Measurements from ENCODE around the gene HTR4. TPM values are rescaled to one million over a fixed set of nuclear protein-coding genes. Genes with fewer than 3 reads are reported as not detected.
A peak's percentile ranks its signal among the peaks of the same experiment; 100 is the strongest.

The HTR4 gene
- total RNA-seq, 1 donor from 2014 or later: 0.99 TPM

GRCh38 chr5:148659641-148660345 lies 5.5 kb upstream of the HTR4 start:
- intact Hi-C loops (cut with micrococcal nuclease): no loop called here
- H3K27ac ChIP-seq (replicated peaks): no peak overlapping the region
- no peak for DNase-seq
- H3K9me3 ChIP-seq (replicated peaks): no peaks in the 10 kb centered on the region
- H3K4me3 ChIP-seq: no peak overlapping the region
- H3K36me3 ChIP-seq: no peaks in the 10 kb centered on the region
- peaks cover 37% of the 10 kb centered on the region for H3K27me3 ChIP-seq (ENCODE audit: low read depth)
- TF ChIP-seq CTCF (IDR thresholded peaks at IDR 0.05; ENCODE audit: borderline replicate concordance): no peak
- peaks cover 11% of the 10 kb centered on the region for H3K4me1 ChIP-seq

GRCh38 chr5:148653291-148653835 lies 964 bp downstream of the HTR4 start:
- intact Hi-C loops (cut with micrococcal nuclease): no loop called here
- Histone ChIP-seq H3K27ac (replicated peaks) (no peak overlapping the region), H3K36me3 (no peaks in the 10 kb centered on the region), H3K4me1 (peaks cover 9% of the 10 kb centered on the region), H3K27me3 (ENCODE audit: low read depth) (peaks cover 55% of the 10 kb centered on the region), H3K9me3 (replicated peaks) (no peaks in the 10 kb centered on the region), H3K4me3 (peak overlapping the region; percentile 66)
- DNase-seq: no peak
- no peak for TF ChIP-seq CTCF (IDR thresholded peaks at IDR 0.05; ENCODE audit: borderline replicate concordance)

GRCh38 chr5:148651528-148651927 lies 2.8 kb downstream of the HTR4 start:
- intact Hi-C loops (cut with micrococcal nuclease): no loop called here
- H3K4me1 ChIP-seq: peaks cover 9% of the 10 kb centered on the region
- no peaks in the 10 kb centered on the region for H3K9me3 ChIP-seq (replicated peaks)
- H3K27ac ChIP-seq (replicated peaks): no peak overlapping the region
- TF ChIP-seq CTCF (IDR thresholded peaks at IDR 0.05; ENCODE audit: borderline replicate concordance): no peak
- peaks cover 40% of the 10 kb centered on the region for H3K27me3 ChIP-seq (ENCODE audit: low read depth)
- no peaks in the 10 kb centered on the region for H3K36me3 ChIP-seq
- no peak overlapping the region for H3K4me3 ChIP-seq
- no peak for DNase-seq

- Histone ChIP-seq H3K27me3 (ENCODE audit: low read depth) (peaks cover 6% of the 10 kb centered on the region), H3K36me3 (no peaks in the 10 kb centered on the region), H3K9me3 (replicated peaks) (no peaks in the 10 kb centered on the region), H3K4me3 (no peak overlapping the region), H3K27ac (replicated peaks) (no peak overlapping the region), H3K4me1 (no peaks in the 10 kb centered on the region)
- TF ChIP-seq CTCF (IDR thresholded peaks at IDR 0.05; ENCODE audit: borderline replicate concordance): no peak
- no peak for DNase-seq
- intact Hi-C loops (cut with micrococcal nuclease): no loop called here
Observed at GRCh38 chr5:148645527-148645926, 8.8 kb downstream of the HTR4 start.

- TF ChIP-seq CTCF (IDR thresholded peaks at IDR 0.05; ENCODE audit: borderline replicate concordance): no peak
- no peak overlapping the region for H3K4me3 ChIP-seq
- no peaks in the 10 kb centered on the region for H3K36me3 ChIP-seq
- no peaks in the 10 kb centered on the region for H3K9me3 ChIP-seq (replicated peaks)
- intact Hi-C loops (cut with micrococcal nuclease): no loop called here
- no peak for DNase-seq
- no peak overlapping the region for H3K27ac ChIP-seq (replicated peaks)
- H3K4me1 ChIP-seq: no peaks in the 10 kb centered on the region
- H3K27me3 ChIP-seq (ENCODE audit: low read depth): peaks cover 6% of the 10 kb centered on the region
Observed at GRCh38 chr5:148641735-148642134, 12.6 kb downstream of the HTR4 start.

All from left ventricle myocardium inferior (tissue), 1 donor.